ENCODE data around the gene NEURL3.

- TF ChIP-seq, protein P1, sequence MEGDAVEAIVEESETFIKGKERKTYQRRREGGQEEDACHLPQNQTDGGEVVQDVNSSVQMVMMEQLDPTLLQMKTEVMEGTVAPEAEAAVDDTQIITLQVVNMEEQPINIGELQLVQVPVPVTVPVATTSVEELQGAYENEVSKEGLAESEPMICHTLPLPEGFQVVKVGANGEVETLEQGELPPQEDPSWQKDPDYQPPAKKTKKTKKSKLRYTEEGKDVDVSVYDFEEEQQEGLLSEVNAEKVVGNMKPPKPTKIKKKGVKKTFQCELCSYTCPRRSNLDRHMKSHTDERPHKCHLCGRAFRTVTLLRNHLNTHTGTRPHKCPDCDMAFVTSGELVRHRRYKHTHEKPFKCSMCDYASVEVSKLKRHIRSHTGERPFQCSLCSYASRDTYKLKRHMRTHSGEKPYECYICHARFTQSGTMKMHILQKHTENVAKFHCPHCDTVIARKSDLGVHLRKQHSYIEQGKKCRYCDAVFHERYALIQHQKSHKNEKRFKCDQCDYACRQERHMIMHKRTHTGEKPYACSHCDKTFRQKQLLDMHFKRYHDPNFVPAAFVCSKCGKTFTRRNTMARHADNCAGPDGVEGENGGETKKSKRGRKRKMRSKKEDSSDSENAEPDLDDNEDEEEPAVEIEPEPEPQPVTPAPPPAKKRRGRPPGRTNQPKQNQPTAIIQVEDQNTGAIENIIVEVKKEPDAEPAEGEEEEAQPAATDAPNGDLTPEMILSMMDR (IDR thresholded peaks at IDR 0.05; ENCODE audit: extremely low read depth in 1 of 2, insufficient read depth in 1 of 2, low read depth in 1 of 2, low read length in 2 of 2) = no peak
- TF ChIP-seq EZH2 (IDR thresholded peaks at IDR 0.05; ENCODE audit: borderline replicate concordance, low read depth, low read length, severe bottlenecking) (no peak), POLR2AphosphoS5 (IDR thresholded peaks at IDR 0.05; ENCODE audit: insufficient read depth, low read depth, low read length) (no peak), POLR2A (IDR thresholded peaks at IDR 0.05; ENCODE audit: low read depth, low read length) (no peak), MYC (IDR thresholded peaks at IDR 0.05; ENCODE audit: low read depth, low read length) (no peak), JUN (IDR thresholded peaks at IDR 0.05; ENCODE audit: borderline replicate concordance, insufficient read depth, insufficient read length, low read depth) (no peak), FOS (IDR thresholded peaks at IDR 0.05; ENCODE audit: borderline replicate concordance, insufficient read depth, low read length) (no peak)
- TF ChIP-seq, protein P2, sequence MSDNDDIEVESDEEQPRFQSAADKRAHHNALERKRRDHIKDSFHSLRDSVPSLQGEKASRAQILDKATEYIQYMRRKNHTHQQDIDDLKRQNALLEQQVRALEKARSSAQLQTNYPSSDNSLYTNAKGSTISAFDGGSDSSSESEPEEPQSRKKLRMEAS (IDR thresholded peaks at IDR 0.05; ENCODE audit: insufficient read depth, insufficient read length) = no peak
Observed at GRCh38 chr2:96464651-96465050, 40.5 kb downstream of the NEURL3 start.

Data from endothelial cell of umbilical vein (primary cell).